Stimulated activated CD8-positive, alpha-beta memory T cell treated with anti-CD3 and anti-CD28 coated beads, Interleukin-7, amount 100 ng/mL, for 48 hours (primary cell): Measurements from ENCODE around the gene MZB1.
"Not testable (repeated sequence)": the region's sequence is repeated elsewhere in the genome, so short reads cannot be mapped to it uniquely, and the experiment has no call there.

Experiments used
- DNase-seq, 2 donors: peaks; one replicate each; pipeline ENCODE4 v3.0.0-alpha.2; 2020; ENCODE audit warnings: low read depth in 1 of 2; ENCODE audit errors: extremely low read depth in 1 of 2

The MZB1 gene

DNA sequence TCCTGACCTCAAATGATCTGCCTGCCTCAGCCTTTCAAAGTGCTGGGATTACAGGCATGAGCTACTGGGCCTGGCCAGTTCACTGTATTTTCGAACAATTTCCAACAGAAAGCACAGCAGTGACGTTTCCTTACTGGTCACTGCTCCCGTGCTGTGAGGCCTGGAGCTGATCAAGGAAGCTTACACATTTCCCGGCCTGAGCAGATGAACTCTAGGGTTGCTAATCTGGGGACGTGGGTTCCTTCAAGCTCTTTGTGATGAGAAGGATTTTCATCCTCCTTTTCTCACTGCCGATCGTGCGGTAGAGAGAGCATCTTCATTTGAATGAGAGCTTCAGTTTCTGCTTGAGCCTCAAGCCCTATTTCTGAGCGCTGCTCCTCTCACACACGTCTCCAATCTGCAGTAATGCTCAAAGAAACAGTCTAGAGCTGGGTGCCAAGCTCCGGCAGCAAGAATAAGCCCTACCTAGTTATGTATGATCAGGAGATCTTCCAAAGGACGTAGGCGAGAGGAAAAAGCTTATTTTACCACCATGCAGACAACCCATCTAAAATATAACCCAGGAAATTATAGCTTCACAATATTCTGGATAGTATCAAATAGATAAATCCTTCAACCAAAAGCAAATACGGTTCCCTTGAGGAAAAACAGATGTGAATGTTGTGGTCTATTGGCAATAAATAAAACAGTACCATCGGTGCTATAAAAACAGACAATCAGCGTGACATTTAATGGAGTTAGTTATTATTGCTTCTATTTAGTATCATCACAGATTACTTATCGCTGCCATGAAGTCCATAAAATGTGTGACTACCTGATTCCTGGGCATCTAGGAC is 21.5 kb upstream of the MZB1 start:
- DNase-seq = no peak

DNA sequence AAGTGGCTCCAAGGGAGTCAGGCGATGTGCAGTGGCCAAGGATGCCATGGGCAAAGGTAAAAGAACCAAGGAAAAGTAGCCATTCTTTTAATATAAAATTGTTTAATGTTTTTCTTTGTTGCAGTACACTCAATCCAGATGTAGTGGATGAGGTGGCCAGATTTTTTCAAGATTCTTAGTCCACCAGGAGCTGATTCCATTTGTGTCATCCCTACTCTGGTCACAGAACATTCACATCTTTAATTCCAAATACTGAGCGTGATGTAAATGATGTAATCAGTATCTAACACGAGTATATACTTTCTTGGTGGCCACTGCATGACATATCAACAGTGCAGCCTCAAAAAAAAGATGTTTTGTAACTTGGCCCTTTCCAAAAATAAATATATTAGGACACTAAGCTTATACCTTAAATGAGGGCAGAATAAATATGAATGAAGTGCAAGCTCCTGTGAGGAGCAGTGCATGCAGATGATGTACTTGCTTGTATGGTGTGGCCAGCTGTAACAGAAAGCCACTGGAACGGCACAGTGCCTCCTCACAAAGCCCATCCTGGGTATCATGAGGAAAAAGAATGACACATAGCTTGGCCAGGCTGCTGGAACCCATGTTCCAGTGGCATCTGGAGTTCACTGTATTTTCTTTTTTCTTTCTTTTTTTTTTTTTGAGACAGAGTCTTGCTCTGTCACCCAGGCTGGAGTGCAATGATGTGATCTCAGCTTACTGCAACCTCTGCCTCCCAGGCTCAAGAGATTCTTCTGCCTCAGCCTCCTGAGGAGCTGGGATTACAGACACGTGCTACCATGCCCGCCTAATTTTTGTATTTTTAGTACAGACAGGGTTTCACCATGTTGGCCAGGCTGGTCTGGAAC is 20.6 kb upstream of the MZB1 start:
- no peak for DNase-seq

DNA sequence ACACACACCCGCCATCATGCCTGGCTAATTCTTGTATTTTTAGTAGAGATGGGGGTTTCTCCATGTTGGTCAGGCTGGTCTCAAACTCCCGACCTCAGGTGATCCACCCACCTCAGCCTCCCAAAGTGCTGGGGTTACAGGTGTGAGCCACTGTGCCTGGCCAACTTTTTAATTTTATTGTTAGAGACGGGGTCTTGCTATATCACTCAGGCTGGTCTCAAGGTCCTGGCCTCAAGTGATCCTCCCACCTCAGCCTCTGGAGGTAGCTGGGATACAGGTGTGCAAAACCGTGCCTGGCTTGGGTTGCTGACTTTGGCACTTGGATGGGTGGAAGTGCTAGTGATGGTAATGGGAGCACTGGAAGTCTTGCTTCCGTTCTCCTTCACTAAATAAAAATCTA is 19.4 kb upstream of the MZB1 start:
- not testable (repeated sequence) for DNase-seq

DNA sequence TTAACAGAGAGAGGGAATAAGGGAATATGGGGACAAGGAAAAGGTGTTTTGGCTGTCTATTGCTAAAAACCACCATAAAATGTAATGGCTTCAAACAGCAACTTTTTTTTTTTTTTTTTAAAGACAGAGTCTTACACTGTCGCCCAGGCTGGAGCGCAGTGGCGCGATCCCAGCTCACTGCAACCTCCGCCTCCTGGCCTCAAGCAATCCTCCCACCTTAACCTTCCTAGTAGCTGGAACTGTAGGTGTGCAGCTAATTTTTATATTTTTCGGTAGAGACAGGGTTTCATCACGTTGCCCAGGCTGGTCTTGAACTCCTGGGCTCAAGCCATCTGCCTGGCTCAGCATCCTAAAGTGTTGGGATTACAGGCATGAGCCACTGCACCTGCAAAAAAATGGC is 18.5 kb upstream of the MZB1 start:
- no peak for DNase-seq

DNA sequence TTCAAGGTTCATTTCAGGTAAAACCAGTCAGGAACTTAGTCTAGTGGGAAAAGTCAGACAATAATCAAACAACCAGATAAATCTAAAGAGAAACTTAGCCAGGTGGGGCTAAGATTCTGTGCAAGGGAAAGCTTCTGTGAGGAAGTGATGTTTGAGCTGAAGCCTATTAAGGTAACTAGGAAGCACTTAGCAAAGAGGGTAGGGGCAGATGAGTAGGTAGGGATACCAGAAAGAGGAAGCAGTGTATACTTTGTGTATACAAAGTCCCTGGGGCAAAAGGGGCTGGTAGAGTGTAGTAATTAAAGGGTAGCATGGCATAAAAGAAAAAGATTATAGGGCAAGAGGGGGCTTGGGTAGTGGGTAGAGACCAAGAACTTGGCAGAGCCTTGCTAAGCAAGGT is 17.8 kb upstream of the MZB1 start:
- no peak for DNase-seq

DNA sequence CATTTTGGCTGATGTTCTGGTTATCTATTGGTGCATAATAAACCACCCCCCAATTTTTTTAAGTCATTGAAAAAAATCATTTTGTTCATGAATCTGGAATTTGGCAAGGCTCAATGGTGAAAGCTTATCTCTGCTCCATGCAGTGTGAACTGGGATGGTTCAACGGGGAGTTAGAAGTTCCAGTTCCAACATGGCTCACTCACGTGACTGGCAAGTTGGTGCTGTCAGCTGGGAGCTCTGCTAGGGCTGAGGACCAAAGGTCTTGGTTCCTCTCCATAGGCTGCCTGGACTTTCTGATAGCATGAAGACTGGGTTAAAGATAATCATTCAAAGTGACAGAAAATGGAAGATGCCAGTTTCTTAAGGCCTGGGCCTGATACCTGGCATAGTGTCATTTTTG is 17.2 kb upstream of the MZB1 start:
- no peak for DNase-seq

DNA sequence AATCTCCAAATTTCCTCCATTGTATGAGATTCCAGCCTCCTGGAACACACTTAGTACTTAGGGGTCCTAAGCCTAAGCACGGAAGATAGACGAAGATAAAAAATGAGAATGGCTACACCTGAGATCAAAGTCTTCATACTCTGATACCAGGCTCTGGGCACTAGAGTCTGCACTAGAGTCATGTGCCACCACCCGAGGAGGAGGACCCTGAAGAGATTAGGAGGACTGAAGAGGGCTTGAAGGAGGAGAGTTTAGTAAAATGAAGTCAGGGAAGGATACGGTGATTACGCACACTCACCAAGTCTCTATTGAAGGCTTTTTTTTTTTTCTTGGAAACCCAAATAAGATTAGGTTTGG is 14.7 kb upstream of the MZB1 start:
- DNase-seq = no peak

DNA sequence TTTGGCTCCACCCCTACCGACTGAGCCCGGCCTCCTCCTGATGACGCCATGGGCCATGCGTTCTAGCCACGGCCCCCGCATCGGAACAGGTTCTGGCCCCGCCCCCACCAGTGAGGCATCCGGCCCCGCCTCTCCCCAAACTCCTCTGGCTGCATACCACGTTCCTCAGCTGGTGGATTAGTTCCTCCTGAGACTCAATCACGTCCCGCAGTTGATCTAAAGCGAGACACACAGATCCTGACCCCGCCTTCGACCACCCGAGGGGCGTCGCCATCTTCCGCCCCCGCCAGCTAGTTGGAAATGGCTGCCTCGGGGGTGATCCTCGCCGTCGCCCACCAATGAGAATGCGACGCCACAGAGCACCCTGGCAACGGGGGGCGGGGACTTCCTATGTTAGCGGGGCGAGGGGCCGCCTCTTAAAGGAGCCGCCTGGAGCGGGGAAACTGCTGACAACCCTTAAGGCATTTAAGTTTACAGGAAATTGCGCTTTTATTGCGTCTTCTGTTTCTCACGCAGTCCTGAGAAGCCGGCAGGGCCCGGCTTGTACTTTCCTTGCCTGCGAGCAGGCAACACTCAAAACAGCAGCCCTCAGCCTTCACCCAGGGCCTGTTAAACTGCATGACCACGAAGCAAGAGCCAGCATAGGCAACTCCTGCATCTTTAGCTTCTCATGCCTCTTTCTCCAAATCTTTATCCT is 14.2 kb upstream of the MZB1 start, which contains the start of gene SPATA24:
TSS of gene SPATA24 (minus strand) at position 303 of the 697 bp plus-strand sequence. CDS start at position 274, 29 bp downstream.
- DNase-seq = peak; percentile 97 to 98

DNA sequence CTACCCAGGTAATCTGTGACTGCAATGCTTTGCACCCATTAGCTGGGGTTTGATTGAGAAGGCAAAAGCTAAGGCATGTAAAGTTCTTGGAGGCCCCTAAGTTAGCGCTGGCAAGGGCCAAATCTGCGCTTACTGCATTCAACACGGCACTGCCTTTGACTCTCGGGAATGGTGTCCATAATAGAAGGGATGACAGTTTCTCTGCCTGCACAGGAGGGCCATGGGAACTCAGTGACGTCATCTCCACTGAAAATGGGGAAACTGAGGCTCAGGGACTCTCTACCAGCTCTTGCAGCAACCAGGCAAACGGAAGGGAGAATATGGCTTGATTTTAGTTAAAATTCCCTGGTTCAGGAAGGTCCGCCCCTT is 13.7 kb upstream of the MZB1 start:
- DNase-seq = no peak

DNA sequence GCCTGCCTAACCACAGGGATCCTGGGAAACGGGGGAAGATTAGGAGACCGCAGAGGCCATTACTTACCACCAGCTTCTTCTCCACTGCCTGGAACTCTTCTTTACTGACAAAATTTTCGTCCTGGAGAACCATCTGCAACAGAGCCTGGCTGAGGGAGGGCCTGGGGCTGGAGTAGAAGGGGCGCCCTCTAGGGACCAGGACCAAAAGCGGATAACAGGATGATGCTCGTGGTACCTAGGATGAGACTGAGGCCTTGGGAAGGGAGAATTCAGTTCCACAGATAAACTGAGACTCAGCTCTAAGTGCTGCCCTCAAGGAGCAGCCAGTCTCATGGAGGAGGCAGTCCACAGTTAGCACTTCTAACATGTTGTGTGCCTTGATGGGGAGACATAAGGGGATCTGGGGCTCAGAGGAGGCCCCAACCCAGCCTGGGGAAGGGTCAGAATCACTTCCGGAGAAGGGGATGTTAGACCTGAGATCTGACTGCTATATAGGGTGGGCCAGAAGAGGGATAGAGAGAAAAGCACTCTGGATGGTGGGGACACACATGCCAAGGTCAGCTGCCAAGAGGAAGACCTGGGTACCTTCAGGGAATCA is 12.9 kb upstream of the MZB1 start:
- DNase-seq = no peak

DNA sequence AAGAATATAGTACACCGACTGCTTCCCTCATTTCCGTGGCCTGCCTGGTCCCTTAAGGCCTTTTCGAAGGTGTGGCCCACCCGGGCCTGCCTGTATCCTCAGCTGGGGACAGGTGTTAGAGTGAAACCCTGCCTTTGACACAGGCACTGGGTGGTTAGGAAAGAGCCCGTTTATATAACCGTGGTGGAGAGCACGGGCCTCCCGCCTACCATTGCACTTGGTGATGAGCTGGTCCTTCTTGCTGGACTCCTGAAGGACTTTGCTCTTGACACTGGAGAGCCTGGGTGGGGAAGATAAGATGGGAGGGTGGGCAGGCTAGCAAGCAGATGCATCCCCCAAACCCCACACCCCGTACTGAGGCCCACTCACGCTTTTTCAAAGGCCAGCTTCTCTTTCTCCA is 11.8 kb upstream of the MZB1 start:
- no peak for DNase-seq

DNA sequence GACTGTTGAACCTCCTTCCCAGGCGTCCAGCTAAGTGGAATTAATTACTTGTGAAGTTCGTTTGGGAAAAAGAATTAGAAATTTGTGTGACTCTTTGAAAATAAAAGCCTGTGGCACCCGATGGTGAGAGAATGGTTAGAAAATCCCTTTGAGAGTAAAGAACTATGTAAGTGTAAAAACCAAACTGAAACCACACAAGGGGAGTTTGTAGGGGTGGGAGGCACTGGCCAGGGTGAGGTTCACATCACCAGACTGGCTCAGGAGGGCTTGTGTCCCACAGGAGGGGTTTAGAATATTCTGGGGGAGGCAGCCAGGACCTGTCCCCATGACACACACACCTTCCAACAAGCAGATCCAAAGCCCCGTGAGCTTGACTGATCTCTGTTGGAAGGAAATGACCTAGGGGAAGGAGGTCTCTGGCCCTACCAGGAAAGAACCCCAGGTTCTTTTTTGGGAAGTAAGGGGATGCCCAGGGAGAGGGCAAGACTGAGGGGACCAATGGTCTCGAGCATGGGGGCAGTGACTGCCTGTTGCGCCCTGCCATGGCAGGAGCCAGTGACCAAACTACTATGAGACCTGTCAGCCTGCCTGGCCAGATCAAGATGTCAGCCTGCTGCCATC is 9.9 kb upstream of the MZB1 start:
- DNase-seq = no peak

DNA sequence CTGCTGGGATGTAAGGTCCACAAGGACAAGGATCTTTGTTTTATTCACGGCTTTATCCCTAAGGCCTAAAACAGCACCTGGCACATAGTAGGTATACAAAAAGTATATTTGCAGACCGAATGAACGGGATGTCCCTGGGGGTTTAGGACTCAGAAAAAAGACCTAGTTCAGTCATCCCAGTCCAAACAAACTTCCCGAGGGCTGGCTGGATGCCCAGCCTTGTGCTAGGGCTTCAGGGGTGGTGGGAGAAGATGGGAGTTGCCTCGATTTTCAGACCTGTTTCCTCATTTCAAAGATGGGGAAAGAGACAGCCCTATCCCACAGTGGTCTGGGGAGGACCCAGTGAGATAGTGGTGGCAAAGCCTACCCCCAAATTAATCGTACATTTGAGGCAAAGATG is 8.2 kb upstream of the MZB1 start:
- DNase-seq = no peak

DNA sequence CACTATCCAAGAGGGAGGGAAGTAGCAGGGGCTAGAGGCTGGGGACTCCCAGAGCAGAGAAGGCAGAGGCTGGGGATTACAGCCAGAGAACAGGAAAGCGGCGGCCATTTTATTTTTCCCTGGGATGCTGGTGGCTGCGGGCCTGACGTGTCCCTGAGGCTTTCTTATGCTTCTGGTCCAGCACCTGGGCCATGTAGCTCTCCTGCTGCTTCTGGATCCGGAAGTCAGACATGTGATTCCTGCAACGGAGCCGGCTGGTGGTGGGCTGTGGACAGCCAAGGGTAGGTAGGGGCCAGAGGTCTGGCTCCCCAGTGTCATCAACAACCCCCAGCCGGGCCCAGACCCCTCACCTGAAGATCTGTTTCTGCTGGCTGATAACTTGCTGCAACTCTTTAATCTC is 7.0 kb upstream of the MZB1 start:
- no peak for DNase-seq

DNA sequence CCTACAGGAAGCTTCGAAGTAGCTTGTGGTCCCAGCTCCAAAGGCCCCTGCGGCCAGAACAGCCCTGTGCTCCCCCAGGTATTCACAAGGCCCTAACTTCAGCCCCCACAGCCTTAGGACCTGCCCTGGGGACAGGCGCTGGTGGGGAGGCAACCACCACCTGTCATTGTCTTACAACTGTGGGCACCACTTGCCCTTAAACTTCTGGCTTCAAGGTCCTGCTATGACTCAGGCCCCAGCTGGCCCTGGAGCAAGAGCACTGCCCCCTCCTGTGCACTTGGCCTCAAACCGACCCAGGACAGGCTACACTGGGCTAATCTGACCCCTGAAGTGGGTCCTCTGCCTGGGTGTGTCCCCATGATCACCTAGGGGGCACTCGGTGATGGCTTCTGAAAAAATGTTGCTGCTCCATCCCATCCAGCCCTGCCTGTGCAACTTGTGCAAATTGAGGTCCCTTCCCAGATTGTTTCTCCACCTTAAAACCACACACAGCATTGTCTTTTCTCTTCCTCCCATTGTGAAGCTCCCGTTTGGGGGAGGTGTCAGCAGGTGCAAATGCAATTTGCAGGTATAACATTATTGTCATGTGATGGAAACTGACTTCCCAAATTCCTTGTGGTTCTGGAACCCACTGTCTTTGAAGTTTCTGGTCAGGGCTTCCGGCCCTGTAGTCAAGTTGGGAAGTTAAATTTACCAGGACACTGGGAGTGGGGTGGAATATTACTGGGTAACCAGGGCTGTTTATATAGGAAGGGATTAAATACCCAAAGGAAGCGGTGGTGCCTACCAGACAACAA is 6.3 kb upstream of the MZB1 start:
- no peak for DNase-seq

DNA sequence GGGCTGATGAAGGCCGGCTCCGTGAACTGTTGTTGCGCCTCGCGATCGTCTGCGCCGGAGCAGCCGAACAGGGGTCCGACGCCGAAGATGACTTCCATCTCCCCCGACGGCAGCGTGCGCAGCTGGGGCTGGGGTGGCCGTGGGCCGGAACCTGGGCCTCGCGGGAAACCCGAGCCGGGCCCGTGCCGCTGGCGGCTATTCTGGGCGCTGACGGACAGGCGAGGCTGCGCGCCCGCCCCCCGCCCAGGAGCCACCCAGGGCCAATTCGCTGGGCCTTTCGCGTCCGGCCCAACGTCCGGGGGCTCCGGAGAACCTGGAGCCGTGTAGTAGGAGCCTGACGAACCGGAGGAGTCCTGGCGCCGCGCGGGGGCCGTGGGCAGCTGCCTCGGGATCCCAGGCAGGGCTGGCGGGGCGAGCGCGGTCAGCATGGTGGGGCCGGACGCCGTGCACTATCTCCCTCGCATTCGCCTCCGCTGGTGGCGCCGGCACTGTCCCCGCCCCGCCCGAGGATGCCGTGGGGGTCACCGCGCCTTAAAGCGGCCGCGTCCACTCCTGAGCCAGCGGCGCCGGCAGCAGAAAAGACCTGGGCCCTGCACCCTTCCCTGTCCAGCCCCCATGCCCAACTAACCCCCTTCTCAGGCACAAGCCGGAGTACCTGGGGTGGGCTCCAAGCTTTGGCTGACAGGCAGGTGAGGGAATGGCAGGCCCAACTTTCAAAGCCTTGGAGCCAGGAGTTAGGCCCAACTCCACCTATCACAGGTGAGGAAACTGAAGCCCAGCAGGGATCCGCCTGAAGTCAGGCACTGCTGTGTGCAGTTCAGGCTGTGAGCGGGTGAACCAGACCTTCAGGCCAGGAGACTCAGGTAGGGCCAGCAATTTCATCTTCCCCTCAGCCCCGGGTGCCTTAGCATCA is 5.2 kb upstream of the MZB1 start, which contains the start of gene PROB1:
TSS of gene PROB1 (minus strand) at position 451 of the 913 bp plus-strand sequence. CDS start at position 428, 23 bp downstream.
- no peak for DNase-seq

DNA sequence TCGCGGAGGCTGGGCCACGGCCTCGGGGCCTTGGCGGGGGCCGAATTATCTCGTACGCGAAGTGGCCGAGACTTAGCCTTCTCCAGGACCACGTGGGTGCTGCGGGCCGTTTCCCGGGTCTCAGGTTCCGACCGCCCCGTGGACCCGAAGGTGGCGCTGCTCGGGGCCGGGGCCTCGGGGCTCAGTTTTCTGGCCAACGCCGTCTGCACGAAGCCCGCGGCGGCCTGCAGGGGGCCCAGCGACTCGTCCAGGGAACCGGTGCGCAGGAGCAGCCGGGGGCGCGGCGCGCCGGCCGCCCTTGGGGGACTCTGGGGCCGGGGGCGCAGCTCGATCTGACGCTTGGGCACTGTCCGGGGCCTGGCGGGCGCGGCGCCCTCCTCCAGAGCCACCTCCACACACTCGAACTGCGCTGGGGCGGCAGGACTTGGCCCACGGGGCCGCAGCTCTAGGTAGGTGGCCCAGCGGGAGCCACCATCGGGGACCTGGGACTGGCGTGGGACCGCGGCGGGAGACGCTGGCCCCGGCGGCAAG is 4.5 kb upstream of the MZB1 start:
- peak in 1 of 2 donors; percentile 53 for DNase-seq

DNA sequence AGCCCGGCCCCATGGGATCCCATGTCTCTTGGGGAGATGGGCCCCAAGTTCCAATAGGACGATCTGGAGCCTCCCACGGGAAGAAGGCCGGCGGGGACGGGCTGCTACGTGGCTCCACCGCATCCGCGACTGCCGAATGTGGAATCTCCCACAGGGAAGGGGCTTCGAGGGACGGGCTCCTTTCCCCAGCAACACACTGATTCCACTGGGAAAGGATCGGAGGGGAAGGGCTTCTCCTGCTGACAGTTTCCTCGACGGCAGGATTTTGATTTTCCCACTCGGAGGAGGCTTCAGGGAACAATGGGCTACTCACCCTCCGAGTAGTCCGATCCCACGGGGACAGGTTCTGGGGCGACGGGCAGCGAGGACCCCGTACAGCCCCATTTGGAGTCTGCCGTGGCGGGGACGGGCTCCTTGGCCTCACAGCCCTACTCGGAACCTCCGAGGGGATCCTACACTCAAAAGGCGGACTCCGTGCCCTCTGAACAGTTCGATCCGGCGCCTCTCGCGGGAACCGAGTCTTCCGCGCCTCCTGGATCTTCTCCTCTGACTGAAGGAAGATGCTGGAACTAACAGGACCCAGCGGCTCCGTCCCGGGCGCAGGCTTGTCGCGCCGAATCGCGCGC is 3.9 kb upstream of the MZB1 start:
- no peak for DNase-seq
